ENCODE measurements around the gene TGM1.
A peak's percentile ranks its signal among the peaks of the same experiment; 100 is the strongest.
"Not testable (repeated sequence)": the region's sequence is repeated elsewhere in the genome, so short reads cannot be mapped to it uniquely, and the experiment has no call there.

The TGM1 gene

GRCh38 chr14:24250354-24250753, 12.6 kb downstream of the TGM1 start:
- Mint-ChIP-seq H3K36me3 (ENCODE audit: insufficient read depth) (peaks cover 3% of the 10 kb centered on the region), H3K9me3 (no peaks in the 10 kb centered on the region), H3K27ac (peak overlapping the region; percentile 21 to 68), H3K27me3 (no peaks in the 10 kb centered on the region), H3K4me1 (ENCODE audit: low read depth in 2 of 2) (peaks cover 11 to 17% of the 10 kb centered on the region in 2 donors), H3K4me3 (peak overlapping the region in 1 of 2 donors; percentile 3)
- no peak for ATAC-seq (replicated peaks)
- DNase-seq, result no peak

- Mint-ChIP-seq H3K27me3 (no peaks in the 10 kb centered on the region), H3K9me3 (no peaks in the 10 kb centered on the region), H3K4me1 (ENCODE audit: low read depth in 2 of 2) (peaks cover 14 to 21% of the 10 kb centered on the region in 2 donors), H3K27ac (peak overlapping the region; percentile 25 to 39), H3K4me3 (no peak overlapping the region), H3K36me3 (ENCODE audit: insufficient read depth) (peaks cover 3% of the 10 kb centered on the region)
- DNase-seq (no peak), ATAC-seq (replicated peaks) (no peak)
These were observed 13.6 kb downstream of the TGM1 start for GRCh38 chr14:24249230-24250021.

- Mint-ChIP-seq H3K9me3 (no peaks in the 10 kb centered on the region), H3K4me3 (peak overlapping the region; percentile 54 to 66), H3K27me3 (no peaks in the 10 kb centered on the region), H3K27ac (peak overlapping the region; percentile 84 to 93), H3K4me1 (ENCODE audit: low read depth in 2 of 2) (peaks cover 24 to 31% of the 10 kb centered on the region in 2 donors), H3K36me3 (ENCODE audit: insufficient read depth) (peaks cover 9% of the 10 kb centered on the region)
- ATAC-seq (replicated peaks) (no peak), DNase-seq (no peak)
These were observed 15.6 kb downstream of the TGM1 start for GRCh38 chr14:24247422-24247821.

- H3K4me1 Mint-ChIP-seq (ENCODE audit: low read depth in 2 of 2), result peaks cover 29 to 37% of the 10 kb centered on the region in 2 donors
- peak in 1 of 3 experiments; percentile 40 for DNase-seq
- peaks cover 15% of the 10 kb centered on the region for H3K36me3 Mint-ChIP-seq (ENCODE audit: insufficient read depth)
- no peaks in the 10 kb centered on the region for H3K27me3 Mint-ChIP-seq
- peak overlapping the region; percentile 84 to 93 for H3K27ac Mint-ChIP-seq
- no peaks in the 10 kb centered on the region for H3K9me3 Mint-ChIP-seq
- peak overlapping the region; percentile 54 to 66 for H3K4me3 Mint-ChIP-seq
- ATAC-seq (replicated peaks), result no peak
These were observed 16.2 kb downstream of the TGM1 start for GRCh38 chr14:24246765-24247212.

- H3K4me3 Mint-ChIP-seq; DNase-seq; ATAC-seq (replicated peaks); H3K9me3 Mint-ChIP-seq; H3K27me3 Mint-ChIP-seq: not testable (repeated sequence)
- H3K36me3 Mint-ChIP-seq (ENCODE audit: insufficient read depth), result peaks cover 26% of the 10 kb centered on the region
- H3K4me1 Mint-ChIP-seq (ENCODE audit: low read depth in 2 of 2), result peaks cover 37 to 40% of the 10 kb centered on the region in 2 donors
- H3K27ac Mint-ChIP-seq, result peak overlapping the region in 1 of 2 donors; percentile 88
These were observed 17.6 kb downstream of the TGM1 start for GRCh38 chr14:24245350-24245749.

GRCh38 chr14:24243336-24243836, 19.6 kb downstream of the TGM1 start:
- Mint-ChIP-seq H3K27ac (peak overlapping the region; percentile 96 to 97), H3K9me3 (no peaks in the 10 kb centered on the region), H3K36me3 (ENCODE audit: insufficient read depth) (peaks cover 44% of the 10 kb centered on the region), H3K4me1 (ENCODE audit: low read depth in 2 of 2) (peaks cover 53 to 54% of the 10 kb centered on the region in 2 donors), H3K27me3 (no peaks in the 10 kb centered on the region), H3K4me3 (peak overlapping the region; percentile 96)
- DNase-seq (no peak), ATAC-seq (replicated peaks) (no peak)

- H3K36me3 Mint-ChIP-seq (ENCODE audit: insufficient read depth), result peaks cover 58% of the 10 kb centered on the region
- H3K4me1 Mint-ChIP-seq (ENCODE audit: low read depth in 2 of 2), result peaks cover 55 to 56% of the 10 kb centered on the region in 2 donors
- H3K27ac Mint-ChIP-seq, result peak overlapping the region; percentile 96 to 97
These were observed 21.0 kb downstream of the TGM1 start for GRCh38 chr14:24241829-24242443.

GRCh38 chr14:24240110-24240918, 22.7 kb downstream of the TGM1 start:
- no peaks in the 10 kb centered on the region for H3K9me3 Mint-ChIP-seq
- H3K36me3 Mint-ChIP-seq (ENCODE audit: insufficient read depth), result peaks cover 67% of the 10 kb centered on the region
- peak overlapping the region; percentile 96 for H3K4me3 Mint-ChIP-seq
- peaks cover 61% of the 10 kb centered on the region in 2 donors for H3K4me1 Mint-ChIP-seq (ENCODE audit: low read depth in 2 of 2)
- ATAC-seq (replicated peaks), result no peak
- no peak for DNase-seq
- peak overlapping the region; percentile 57 to 83 for H3K27ac Mint-ChIP-seq
- no peaks in the 10 kb centered on the region for H3K27me3 Mint-ChIP-seq

More at GRCh38 chr14:24241829-24242443, 21.0 kb downstream of the TGM1 start:
- peak; percentile 93 for DNase-seq
- Mint-ChIP-seq H3K9me3 (no peaks in the 10 kb centered on the region), H3K27me3 (no peaks in the 10 kb centered on the region), H3K4me3 (peak overlapping the region; percentile 96)
- peak; percentile 78 for ATAC-seq (replicated peaks)

- peaks cover 67% of the 10 kb centered on the region for H3K36me3 Mint-ChIP-seq (ENCODE audit: insufficient read depth)
- H3K4me3 Mint-ChIP-seq, result no peak overlapping the region
- H3K9me3 Mint-ChIP-seq, result no peaks in the 10 kb centered on the region
- peak overlapping the region; percentile 57 to 83 for H3K27ac Mint-ChIP-seq
- DNase-seq (no peak), ATAC-seq (replicated peaks) (no peak)
- H3K27me3 Mint-ChIP-seq, result no peaks in the 10 kb centered on the region
- H3K4me1 Mint-ChIP-seq (ENCODE audit: low read depth in 2 of 2), result peaks cover 65% of the 10 kb centered on the region in 2 donors
These were observed 24.4 kb downstream of the TGM1 start for GRCh38 chr14:24238527-24239037.

GRCh38 chr14:24238123-24238522, 24.9 kb downstream of the TGM1 start:
- peaks cover 62 to 68% of the 10 kb centered on the region in 2 donors for H3K4me1 Mint-ChIP-seq (ENCODE audit: low read depth in 2 of 2)
- H3K27ac Mint-ChIP-seq, result peak overlapping the region; percentile 3 to 57
- H3K27me3 Mint-ChIP-seq, result no peaks in the 10 kb centered on the region
- no peak for DNase-seq
- no peak for ATAC-seq (replicated peaks)
- peaks cover 67% of the 10 kb centered on the region for H3K36me3 Mint-ChIP-seq (ENCODE audit: insufficient read depth)
- no peak overlapping the region for H3K4me3 Mint-ChIP-seq
- no peaks in the 10 kb centered on the region for H3K9me3 Mint-ChIP-seq

GRCh38 chr14:24237463-24237955, 25.5 kb downstream of the TGM1 start:
- H3K9me3 Mint-ChIP-seq, result no peaks in the 10 kb centered on the region
- no peaks in the 10 kb centered on the region for H3K27me3 Mint-ChIP-seq
- peaks cover 62% of the 10 kb centered on the region for H3K36me3 Mint-ChIP-seq (ENCODE audit: insufficient read depth)
- DNase-seq (no peak), ATAC-seq (replicated peaks) (no peak)
- H3K4me3 Mint-ChIP-seq, result no peak overlapping the region
- H3K4me1 Mint-ChIP-seq (ENCODE audit: low read depth in 2 of 2), result peaks cover 60 to 67% of the 10 kb centered on the region in 2 donors
- H3K27ac Mint-ChIP-seq, result peak overlapping the region in 1 of 2 donors; percentile 57

GRCh38 chr14:24236689-24237462, 26.1 kb downstream of the TGM1 start:
- no peaks in the 10 kb centered on the region for H3K9me3 Mint-ChIP-seq
- ATAC-seq (replicated peaks) (no peak), DNase-seq (no peak)
- peaks cover 56% of the 10 kb centered on the region for H3K36me3 Mint-ChIP-seq (ENCODE audit: insufficient read depth)
- H3K27me3 Mint-ChIP-seq, result no peaks in the 10 kb centered on the region
- H3K4me1 Mint-ChIP-seq (ENCODE audit: low read depth in 2 of 2), result peaks cover 54 to 64% of the 10 kb centered on the region in 2 donors
- peak overlapping the region in 1 of 2 donors; percentile 57 for H3K27ac Mint-ChIP-seq
- no peak overlapping the region for H3K4me3 Mint-ChIP-seq
